ENCODE measurements around the gene CEP63.

Gene CEP63

DNA sequence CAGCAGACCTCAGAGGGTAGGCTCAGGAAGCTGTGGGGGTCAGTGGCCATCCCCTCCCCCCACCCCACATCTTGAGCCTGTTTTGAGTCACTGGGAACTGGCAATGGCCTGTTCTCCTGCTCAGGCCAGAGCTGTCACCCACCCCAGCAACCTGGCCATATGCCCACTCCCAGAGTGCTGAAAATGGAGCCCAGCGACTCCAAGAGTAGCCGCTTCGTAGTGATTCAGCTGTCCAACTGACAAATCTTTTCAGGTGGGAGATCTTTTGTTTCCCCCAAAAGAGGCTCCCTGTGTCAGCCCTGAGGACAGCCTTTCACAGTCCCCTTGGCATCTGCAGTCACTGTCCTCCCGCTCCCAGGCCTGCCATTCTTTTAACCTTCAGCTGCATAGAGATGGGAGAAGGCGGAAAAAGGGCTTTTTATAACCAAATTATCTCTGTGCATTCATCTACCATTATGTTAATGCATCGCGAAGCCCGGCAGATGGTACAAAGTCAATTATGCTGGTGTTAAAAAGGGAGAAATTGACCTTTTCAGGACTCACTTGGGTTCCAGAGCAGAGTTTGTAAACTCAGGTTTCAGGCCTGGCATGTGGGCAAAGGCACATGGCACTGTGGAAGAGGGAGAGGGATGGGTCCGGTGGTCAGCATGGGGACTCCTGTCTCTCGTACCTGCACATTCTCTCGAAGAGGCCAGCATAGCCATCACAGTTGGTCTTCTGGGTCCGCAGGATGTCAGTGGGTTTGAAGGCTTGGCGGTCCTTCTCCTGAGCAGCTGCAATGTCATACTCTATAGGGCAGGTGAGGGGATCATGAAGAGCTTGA is 132.8 kb downstream of the CEP63 start:
- intact Hi-C loops (cut with micrococcal nuclease): no loop called here
- H3K27me3 Mint-ChIP-seq: no peaks in the 10 kb centered on the region
- H3K36me3 Mint-ChIP-seq (ENCODE audit: low read depth): no peaks in the 10 kb centered on the region
- no peak overlapping the region for H3K4me3 Mint-ChIP-seq
- no peaks in the 10 kb centered on the region for H3K9me3 Mint-ChIP-seq
- peaks cover 17% of the 10 kb centered on the region for H3K4me1 Mint-ChIP-seq (ENCODE audit: low read depth)
- H3K27ac Mint-ChIP-seq: no peak overlapping the region

DNA sequence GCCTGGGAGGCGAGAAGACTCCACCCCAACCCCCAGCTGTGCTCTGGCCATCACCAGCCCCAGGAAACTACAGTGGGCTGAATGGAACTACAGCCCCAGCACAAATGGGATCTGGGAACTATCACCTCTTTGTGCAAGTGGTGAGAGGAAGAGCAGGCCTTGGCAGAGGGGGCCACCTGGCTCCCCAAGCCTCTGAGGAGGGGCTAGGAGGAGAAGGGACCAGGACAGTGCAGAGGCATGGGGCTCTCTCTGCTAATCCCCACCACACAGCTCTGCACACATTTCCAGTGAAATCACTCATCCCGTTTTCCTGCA is 133.4 kb downstream of the CEP63 start:
- Mint-ChIP-seq H3K36me3 (ENCODE audit: low read depth) (no peaks in the 10 kb centered on the region), H3K4me1 (ENCODE audit: low read depth) (peaks cover 17% of the 10 kb centered on the region), H3K27me3 (no peaks in the 10 kb centered on the region), H3K9me3 (no peaks in the 10 kb centered on the region), H3K27ac (no peak overlapping the region), H3K4me3 (no peak overlapping the region)
- intact Hi-C loops (cut with micrococcal nuclease): no loop called here

DNA sequence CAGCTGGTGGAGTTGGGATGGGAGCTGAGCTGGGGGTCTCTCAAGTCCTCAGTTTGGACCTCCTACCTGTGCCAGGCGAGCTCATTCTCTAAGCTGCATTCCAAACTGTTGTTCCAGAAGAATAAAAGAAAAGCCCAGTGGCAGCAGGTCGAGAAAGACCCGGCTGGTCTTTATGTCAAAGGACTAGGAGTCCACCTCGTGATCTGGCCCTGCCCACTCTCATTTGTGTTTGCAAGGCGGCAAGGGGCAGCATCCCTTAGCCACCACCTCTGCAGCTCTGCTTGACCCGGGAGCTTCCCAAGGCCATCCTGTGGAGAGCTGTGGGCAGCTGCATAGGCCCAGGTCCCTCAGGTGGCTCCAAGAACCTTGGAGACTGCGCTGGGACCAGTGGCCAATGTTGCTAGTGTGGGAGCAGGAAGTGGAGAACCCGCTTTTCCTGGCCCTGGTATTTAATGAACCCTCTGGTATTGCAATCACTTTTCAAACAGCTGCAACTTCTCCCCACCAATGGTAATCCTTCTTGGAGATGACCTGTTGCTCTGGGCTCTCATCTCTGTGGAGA is 134.1 kb downstream of the CEP63 start:
- Mint-ChIP-seq H3K9me3 (no peaks in the 10 kb centered on the region), H3K27ac (no peak overlapping the region), H3K4me3 (no peak overlapping the region), H3K36me3 (ENCODE audit: low read depth) (no peaks in the 10 kb centered on the region), H3K4me1 (ENCODE audit: low read depth) (peaks cover 17% of the 10 kb centered on the region), H3K27me3 (no peaks in the 10 kb centered on the region)
- intact Hi-C loops (cut with micrococcal nuclease): no loop called here

DNA sequence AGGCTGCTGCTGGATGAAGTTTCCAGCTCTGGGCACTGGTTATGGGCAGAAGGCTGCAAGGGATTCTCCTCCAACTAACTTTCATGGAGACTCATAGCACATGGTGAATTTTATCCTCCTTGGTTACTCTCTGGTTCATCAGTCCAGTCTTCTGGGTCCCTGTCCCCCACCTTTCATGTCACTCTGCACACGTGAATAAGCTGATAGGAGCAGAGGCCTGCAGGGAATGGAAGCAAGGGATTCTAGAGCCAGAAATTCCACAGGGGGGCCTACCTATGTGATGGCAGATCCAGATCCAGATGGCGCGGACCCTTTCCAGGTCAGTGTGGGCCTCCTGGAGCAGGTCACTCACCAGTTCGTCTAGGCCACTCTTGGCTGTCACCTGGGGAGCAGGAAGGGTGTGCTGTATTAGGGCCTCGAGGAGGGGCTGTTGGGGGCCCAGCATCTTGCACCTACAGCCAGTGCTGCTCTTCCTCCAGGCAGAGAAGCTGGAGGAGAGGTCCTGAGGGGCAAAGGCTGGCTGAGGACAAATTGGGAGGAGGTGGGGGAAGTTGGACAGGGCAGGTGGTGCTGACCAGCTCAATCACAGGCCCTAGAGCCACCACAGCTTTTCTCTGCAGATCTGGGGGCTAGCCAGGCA is 134.7 kb downstream of the CEP63 start:
- Mint-ChIP-seq H3K4me1 (ENCODE audit: low read depth) (peaks cover 17% of the 10 kb centered on the region), H3K27ac (no peak overlapping the region), H3K9me3 (no peaks in the 10 kb centered on the region), H3K36me3 (ENCODE audit: low read depth) (no peaks in the 10 kb centered on the region), H3K27me3 (no peaks in the 10 kb centered on the region), H3K4me3 (no peak overlapping the region)
- intact Hi-C loops (cut with micrococcal nuclease): no loop called here

DNA sequence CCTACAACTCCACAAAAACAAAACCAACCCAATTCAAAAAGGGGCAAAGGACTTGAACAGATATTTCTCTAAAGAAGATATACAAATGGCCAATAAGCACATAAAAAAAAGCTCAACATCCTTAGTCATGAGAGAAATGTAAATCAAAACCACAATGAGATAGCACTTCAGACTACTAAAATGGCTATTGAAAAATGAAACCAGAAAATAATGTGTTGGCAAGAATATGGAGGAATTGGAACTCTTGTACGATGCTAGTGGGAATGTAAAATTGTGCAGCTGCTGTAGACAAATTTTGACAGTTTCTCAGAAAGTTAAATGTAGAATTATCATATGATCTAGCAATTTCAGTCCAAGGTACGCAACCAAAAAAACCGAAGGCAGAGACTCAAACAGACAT is 136.0 kb downstream of the CEP63 start:
- Mint-ChIP-seq H3K4me1 (ENCODE audit: low read depth) (peaks cover 17% of the 10 kb centered on the region), H3K27me3 (no peaks in the 10 kb centered on the region), H3K36me3 (ENCODE audit: low read depth) (no peaks in the 10 kb centered on the region), H3K4me3 (no peak overlapping the region), H3K27ac (no peak overlapping the region), H3K9me3 (no peaks in the 10 kb centered on the region)
- intact Hi-C loops (cut with micrococcal nuclease): no loop called here

DNA sequence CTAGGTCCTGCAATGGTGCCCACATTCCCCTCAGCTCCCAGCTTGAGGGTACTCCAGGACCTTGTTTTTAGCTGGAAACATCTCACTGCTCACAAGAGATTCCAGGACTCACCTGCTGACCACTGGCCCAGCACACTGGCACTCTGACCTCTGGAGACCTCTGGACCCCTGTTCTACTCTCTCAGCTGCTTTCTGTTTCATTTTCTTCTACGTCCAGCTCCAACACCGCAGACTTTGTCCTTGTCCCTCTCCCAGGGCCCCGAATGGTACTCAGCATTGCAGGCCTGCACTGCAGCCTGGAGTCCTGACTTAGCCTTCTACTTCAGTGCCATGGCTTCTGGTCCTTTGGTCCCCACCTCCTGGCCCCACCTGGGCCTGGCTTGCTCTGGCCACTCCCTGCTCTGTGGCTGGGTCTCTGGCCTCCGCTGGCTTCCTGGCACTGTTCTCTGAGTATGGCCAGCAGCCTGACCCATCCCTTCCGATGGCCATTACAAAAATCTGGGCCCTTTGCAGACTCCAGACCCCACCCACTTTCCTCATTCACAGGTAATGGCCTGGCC is 137.0 kb downstream of the CEP63 start:
- Mint-ChIP-seq H3K4me3 (no peak overlapping the region), H3K36me3 (ENCODE audit: low read depth) (no peaks in the 10 kb centered on the region), H3K4me1 (ENCODE audit: low read depth) (peaks cover 21% of the 10 kb centered on the region), H3K27me3 (no peaks in the 10 kb centered on the region), H3K9me3 (no peaks in the 10 kb centered on the region), H3K27ac (no peak overlapping the region)
- intact Hi-C loops (cut with micrococcal nuclease): no loop called here

DNA sequence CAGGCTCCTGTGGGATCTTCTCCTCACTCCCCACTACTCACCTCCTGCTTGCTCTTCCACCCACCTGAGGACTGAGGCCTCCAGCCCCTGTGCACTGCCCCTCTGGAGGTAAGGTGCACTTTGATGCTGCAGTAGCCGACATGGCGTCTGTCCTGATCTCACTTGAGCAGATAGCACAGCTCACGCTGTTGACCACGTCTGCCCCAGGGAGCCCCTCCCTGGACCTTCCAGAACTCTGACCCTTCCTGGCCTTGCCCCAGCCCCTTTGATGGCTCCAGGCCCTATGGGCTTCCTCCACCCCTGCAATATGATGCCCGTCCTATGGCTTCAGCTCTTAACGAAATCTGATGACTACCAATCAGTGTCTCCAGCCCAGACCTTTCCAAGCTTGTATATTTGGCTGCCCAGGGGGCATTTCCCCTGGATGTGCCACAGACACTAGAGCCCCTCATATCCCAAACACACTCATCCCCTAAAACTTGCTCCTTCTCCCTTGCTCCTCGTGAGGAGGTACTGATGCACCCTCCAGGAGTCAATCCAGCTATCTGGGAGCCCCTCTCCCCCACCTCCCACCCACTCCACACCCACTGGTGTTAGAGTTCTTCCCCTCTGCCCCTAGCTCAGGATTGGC is 137.9 kb downstream of the CEP63 start:
- Mint-ChIP-seq H3K9me3 (no peaks in the 10 kb centered on the region), H3K27me3 (no peaks in the 10 kb centered on the region), H3K27ac (no peak overlapping the region), H3K4me3 (no peak overlapping the region), H3K36me3 (ENCODE audit: low read depth) (no peaks in the 10 kb centered on the region), H3K4me1 (ENCODE audit: low read depth) (peaks cover 23% of the 10 kb centered on the region)
- intact Hi-C loops (cut with micrococcal nuclease): no loop called here
